HG03045 (cell line): ENCODE measurements around the gene GFI1.
"Not testable (repeated sequence)": the region's sequence is repeated elsewhere in the genome, so short reads cannot be mapped to it uniquely, and the experiment has no call there.

Experiments used
- ATAC-seq: cut with Tn5 transposase; IDR thresholded peaks from one replicate; pipeline ENCODE4 v1.9.1; 2021; ENCODE audit warnings: mild to moderate bottlenecking, moderate library complexity; ENCODE audit not compliant: unreplicated experiment

Gene GFI1

GRCh38 chr1:92486251-92487077 is at the start of gene GFI1:
TSS of gene GFI1 (minus strand) at chr1:92486925. CDS start at chr1:92483487, 3,438 bp downstream.
- peak; percentile 24 for ATAC-seq

GRCh38 chr1:92532371-92532770 is 45.6 kb upstream of the GFI1 start:
- ATAC-seq: not testable (repeated sequence)

- ATAC-seq: not testable (repeated sequence)
Measured at GRCh38 chr1:92531939-92532338, 45.2 kb upstream of the GFI1 start.

- no peak for ATAC-seq
Measured at GRCh38 chr1:92527670-92528069, 40.9 kb upstream of the GFI1 start.

GRCh38 chr1:92524944-92525590 is 38.3 kb upstream of the GFI1 start:
- not testable (repeated sequence) for ATAC-seq

- ATAC-seq: no peak
Measured at GRCh38 chr1:92519043-92519442, 32.3 kb upstream of the GFI1 start.

- no peak for ATAC-seq
Measured at GRCh38 chr1:92516574-92516973, 29.8 kb upstream of the GFI1 start.

- no peak for ATAC-seq
Measured at GRCh38 chr1:92515796-92516201, 29.1 kb upstream of the GFI1 start.

- peak; percentile 69 for ATAC-seq
Measured at GRCh38 chr1:92511541-92511940, 24.8 kb upstream of the GFI1 start.

- no peak for ATAC-seq
Measured at GRCh38 chr1:92509619-92510018, 22.9 kb upstream of the GFI1 start.

GRCh38 chr1:92505015-92505692 is 18.4 kb upstream of the GFI1 start:
- ATAC-seq: no peak

GRCh38 chr1:92504291-92505014 is 17.7 kb upstream of the GFI1 start:
- ATAC-seq: no peak

GRCh38 chr1:92503926-92504285 is 17.2 kb upstream of the GFI1 start:
- no peak for ATAC-seq

GRCh38 chr1:92503043-92503925 is 16.6 kb upstream of the GFI1 start:
- ATAC-seq: peak; percentile 48

GRCh38 chr1:92502247-92502646 is 15.5 kb upstream of the GFI1 start:
- peak; percentile 49 for ATAC-seq

GRCh38 chr1:92500552-92500951 is 13.8 kb upstream of the GFI1 start:
- no peak for ATAC-seq

GRCh38 chr1:92495392-92496063 is 8.8 kb upstream of the GFI1 start:
- no peak for ATAC-seq

- no peak for ATAC-seq
Measured at GRCh38 chr1:92494485-92495141, 7.9 kb upstream of the GFI1 start.

GRCh38 chr1:92493139-92493538 is 6.4 kb upstream of the GFI1 start:
- no peak for ATAC-seq
